Erythroblast (primary cell): ENCODE results near the gene C3.

Source experiments
- GATA1 ChIP-seq: IDR thresholded peaks from 2 replicates; pipeline ENCODE4 v1.6.1; 2011; ENCODE audit warnings: low read depth, mild to moderate bottlenecking, control low read depth, low read length, moderate library complexity
- POLR2A ChIP-seq: IDR thresholded peaks from 2 replicates; pipeline ENCODE4 v1.6.1; 2011; ENCODE audit warnings: mild to moderate bottlenecking, low read length

GRCh38 chr19:6716610-6716970, 3.9 kb downstream of the C3 start:
- TF ChIP-seq POLR2A: no peak
- TF ChIP-seq GATA1: no peak
